Suprapubic skin (tissue), 4 donors: Measurements from ENCODE around the gene GRIK4.

ENCODE experiments used
- CTCF ChIP-seq, 2 donors: fragments of 200-600 bp in 1 of 2; fragments of 450-650 bp in 1 of 2; sonication (generic) in 1 of 2; IDR thresholded peaks; one replicate each; pipeline ENCODE4 v1.5.1; 2016 to 2019; ENCODE audit warnings: antibody characterized with exemption in 2 of 2, mild to moderate bottlenecking in 1 of 2, moderate library complexity in 1 of 2
- EP300 ChIP-seq: sonication (generic); formaldehyde crosslinking; IDR thresholded peaks from one replicate; pipeline ENCODE4 v1.6.1; 2017; ENCODE audit warnings: antibody characterized with exemption
- POLR2A ChIP-seq, 2 donors: fragments of 450-650 bp; IDR thresholded peaks; one replicate each; pipeline ENCODE4 v1.6.1; 2017; ENCODE audit warnings: antibody characterized with exemption in 2 of 2, mild to moderate bottlenecking in 2 of 2, moderate library complexity in 2 of 2
- POLR2AphosphoS5 ChIP-seq, 3 donors: sonication (generic); formaldehyde crosslinking; IDR thresholded peaks; one replicate each; pipeline ENCODE4 v1.6.1; 2017; ENCODE audit warnings: antibody characterized with exemption in 3 of 3

GRCh38 chr11:121035169-121035755 is 523.7 kb downstream of the GRIK4 start:
- TF ChIP-seq CTCF (IDR thresholded peaks at IDR 0.05): no peak
- no peak for TF ChIP-seq POLR2A (IDR thresholded peaks at IDR 0.05)
- no peak for TF ChIP-seq POLR2AphosphoS5 (IDR thresholded peaks at IDR 0.05)
- no peak for TF ChIP-seq EP300
